HEK293 (cell line): ENCODE measurements around the gene SLC10A7.

Experiments used
- CTCF ChIA-PET: fragments of 350-600 bp; formaldehyde crosslinking; extraction: SDS; loops from one replicate; lab custom pipeline; 2021; ENCODE audit warnings: antibody characterized with exemption; lab: Yijun Ruan, JAX
- POLR2A ChIA-PET: fragments of 300-600 bp; formaldehyde crosslinking; extraction: SDS; loops from one replicate; lab custom pipeline; 2020; ENCODE audit warnings: antibody characterized with exemption, inconsistent platforms; lab: Yijun Ruan, JAX
- H3K27ac ChIP-seq: fragments of 200-500 bp; sonication (Bioruptor generic); 2 replicates; pipeline ENCODE4 v1.5.1; 2014; ENCODE audit warnings: low read depth, low read length, control low read depth, inconsistent platforms; ENCODE audit errors: extremely low read depth
- H3K36me3 ChIP-seq, 2 experiments: fragments of 200-500 bp in 1 of 2; sonication (Bioruptor generic) in 1 of 2; 1 replicate in 1 of 2; 2 replicates in 1 of 2; pipeline ENCODE4 v1.5.1; 2014 to 2017; ENCODE audit warnings: inconsistent platforms in 2 of 2, low read length in 2 of 2; ENCODE audit not compliant: control insufficient read depth in 2 of 2, insufficient read depth in 1 of 2
- H3K4me1 ChIP-seq: fragments of 200-500 bp; sonication (Bioruptor generic); 2 replicates; pipeline ENCODE4 v1.5.1; 2014; ENCODE audit warnings: mild to moderate bottlenecking, low read length, inconsistent platforms; ENCODE audit not compliant: control insufficient read depth, insufficient read depth
- H3K4me3 ChIP-seq: 2 replicates; pipeline ENCODE4 v1.5.1; 2011; ENCODE audit warnings: low read depth, mild to moderate bottlenecking, control low read depth, low read length, moderate library complexity
- H3K9me3 ChIP-seq: fragments of 200-500 bp; sonication (Bioruptor generic); 2 replicates; pipeline ENCODE4 v1.5.1; 2014; ENCODE audit warnings: low read depth, low read length, inconsistent platforms; ENCODE audit not compliant: control insufficient read depth, insufficient read depth
- MEIS1 ChIP-seq: sonication (generic); formaldehyde crosslinking; IDR thresholded peaks from 2 replicates; pipeline ENCODE4 v1.8.1; 2022; ENCODE audit warnings: missing genetic modification reagents, mild to moderate bottlenecking, borderline replicate concordance
- PBX3 ChIP-seq: sonication (generic); formaldehyde crosslinking; IDR thresholded peaks from 2 replicates; pipeline ENCODE4 v1.8.1; 2022; ENCODE audit warnings: mild to moderate bottlenecking, moderate library complexity, missing genetic modification reagents
- REPIN1 ChIP-seq: fragments of 450-650 bp; formaldehyde crosslinking; IDR thresholded peaks from 2 replicates; pipeline ENCODE4 v1.5.1; 2017; ENCODE audit warnings: missing biosample characterization, missing genetic modification characterization, low read depth
- SP7 ChIP-seq: fragments of 450-650 bp; formaldehyde crosslinking; IDR thresholded peaks from 2 replicates; pipeline ENCODE4 v1.5.1; 2016; ENCODE audit warnings: missing biosample characterization, missing genetic modification characterization
- TCF7L2 ChIP-seq: IDR thresholded peaks from 2 replicates; pipeline ENCODE4 v1.6.1; 2011; ENCODE audit warnings: low read depth, mild to moderate bottlenecking, inconsistent platforms, low read length, moderate library complexity, borderline replicate concordance
- TRIM28 ChIP-seq: IDR thresholded peaks from 2 replicates; pipeline ENCODE4 v1.6.1; 2011; ENCODE audit warnings: low read length, control low read depth, borderline replicate concordance
- WT1 ChIP-seq: fragments of 450-650 bp; formaldehyde crosslinking; IDR thresholded peaks from 2 replicates; pipeline ENCODE4 v1.5.1; 2016; ENCODE audit warnings: missing biosample characterization, missing genetic modification characterization
- ZBTB10 ChIP-seq: fragments of 450-650 bp; formaldehyde crosslinking; IDR thresholded peaks from 2 replicates; pipeline ENCODE4 v1.5.1; 2016; ENCODE audit warnings: missing biosample characterization, missing genetic modification characterization
- ZBTB26 ChIP-seq: fragments of 450-650 bp; formaldehyde crosslinking; optimal IDR thresholded peaks from 2 replicates; pipeline ENCODE3; 2016; ENCODE audit warnings: missing biosample characterization, mild to moderate bottlenecking, missing genetic modification characterization
- ZFP3 ChIP-seq: fragments of 450-650 bp; formaldehyde crosslinking; IDR thresholded peaks from 2 replicates; pipeline ENCODE4 v1.5.1; 2016; ENCODE audit warnings: low read depth, missing biosample characterization, missing genetic modification characterization
- ZNF174 ChIP-seq: fragments of 450-650 bp; formaldehyde crosslinking; IDR thresholded peaks from 2 replicates; pipeline ENCODE4 v1.5.0; 2017; ENCODE audit warnings: missing biosample characterization, mild to moderate bottlenecking, missing genetic modification characterization
- ZNF184 ChIP-seq: fragments of 450-650 bp; IDR thresholded peaks from 2 replicates; pipeline ENCODE4 v1.5.1; 2018; ENCODE audit warnings: missing biosample characterization, mild to moderate bottlenecking, missing genetic modification characterization
- ZNF2 ChIP-seq: fragments of 450-650 bp; formaldehyde crosslinking; IDR thresholded peaks from 2 replicates; pipeline ENCODE4 v1.5.1; 2016; ENCODE audit warnings: missing biosample characterization, missing genetic modification characterization
- ZNF223 ChIP-seq: fragments of 450-650 bp; formaldehyde crosslinking; IDR thresholded peaks from 2 replicates; pipeline ENCODE4 v1.5.1; 2016; ENCODE audit warnings: missing biosample characterization, missing genetic modification characterization
- ZNF274 ChIP-seq, 2 experiments: fragments of 200-500 bp in 1 of 2; fragments of 450-650 bp in 1 of 2; sonication (Bioruptor generic) in 1 of 2; formaldehyde crosslinking in 1 of 2; IDR thresholded peaks; 2 replicates each; pipeline versions ENCODE4 v1.5.1 to v1.6.1; 2014 to 2016; ENCODE audit warnings: borderline replicate concordance in 1 of 2, inconsistent platforms in 1 of 2, low read length in 1 of 2, missing biosample characterization in 1 of 2, missing genetic modification characterization in 1 of 2
- ZNF362 ChIP-seq: fragments of 450-650 bp; formaldehyde crosslinking; IDR thresholded peaks from 2 replicates; pipeline ENCODE4 v1.5.1; 2016; ENCODE audit warnings: missing biosample characterization, missing genetic modification characterization
- ZNF366 ChIP-seq: fragments of 450-650 bp; formaldehyde crosslinking; conservative IDR thresholded peaks from 2 replicates; pipeline ENCODE4 v1.5.1; 2016; ENCODE audit warnings: missing biosample characterization, missing genetic modification characterization
- ZNF423 ChIP-seq: fragments of 450-650 bp; formaldehyde crosslinking; IDR thresholded peaks from 2 replicates; pipeline ENCODE4 v1.5.1; 2016; ENCODE audit warnings: missing biosample characterization, missing genetic modification characterization
- ZNF426 ChIP-seq: fragments of 450-650 bp; formaldehyde crosslinking; IDR thresholded peaks from 2 replicates; pipeline ENCODE4 v1.5.1; 2017; ENCODE audit warnings: missing biosample characterization, missing genetic modification characterization, mild to moderate bottlenecking, inconsistent platforms, moderate library complexity
- ZNF473 ChIP-seq: fragments of 450-650 bp; formaldehyde crosslinking; IDR thresholded peaks from 2 replicates; pipeline ENCODE4 v1.5.1; 2017; ENCODE audit warnings: missing biosample characterization, missing genetic modification characterization
- ZNF513 ChIP-seq: fragments of 450-650 bp; IDR thresholded peaks from 2 replicates; pipeline ENCODE4 v1.5.1; 2018; ENCODE audit warnings: missing biosample characterization, missing genetic modification characterization
- ZNF529 ChIP-seq: fragments of 450-650 bp; formaldehyde crosslinking; IDR thresholded peaks from 2 replicates; pipeline ENCODE4 v1.5.1; 2017; ENCODE audit warnings: missing genetic modification characterization, missing biosample characterization; ENCODE audit not compliant: insufficient replicate concordance
- ZNF580 ChIP-seq: fragments of 450-650 bp; formaldehyde crosslinking; IDR thresholded peaks from 2 replicates; pipeline ENCODE4 v1.5.1; 2016; ENCODE audit warnings: missing biosample characterization, missing genetic modification characterization
- ZNF610 ChIP-seq: fragments of 450-650 bp; formaldehyde crosslinking; IDR thresholded peaks from 2 replicates; pipeline ENCODE4 v1.5.1; 2016; ENCODE audit warnings: missing biosample characterization, missing genetic modification characterization, borderline replicate concordance
- ZNF76 ChIP-seq: fragments of 450-650 bp; formaldehyde crosslinking; IDR thresholded peaks from 2 replicates; pipeline ENCODE4; 2016; ENCODE audit warnings: low read depth, missing biosample characterization, missing genetic modification characterization, borderline replicate concordance
- ZNF843 ChIP-seq: fragments of 450-650 bp; formaldehyde crosslinking; IDR thresholded peaks from 2 replicates; pipeline ENCODE4 v1.5.1; 2016; ENCODE audit warnings: missing biosample characterization, missing genetic modification characterization
- ZSCAN30 ChIP-seq: fragments of 450-650 bp; IDR thresholded peaks from 2 replicates; pipeline ENCODE4 v1.5.1; 2018; ENCODE audit warnings: missing biosample characterization, mild to moderate bottlenecking, missing genetic modification characterization, moderate library complexity

SLC10A7 gene

GRCh38 chr4:146520896-146521540, 722 bp downstream of the SLC10A7 start (continued):
- TF ChIP-seq ZNF184 (tag by site-specific recombination): no peak
- no peak for TF ChIP-seq REPIN1 (tag by site-specific recombination)
- TF ChIP-seq TRIM28: peak; percentile 14; the same call in 1 of the 2 replicates
- no peak for TF ChIP-seq WT1 (tag by site-specific recombination)
- no peak for TF ChIP-seq MEIS1
- peak; percentile 16; the same call in 1 of the 2 replicates for TF ChIP-seq ZNF76
- no peak for TF ChIP-seq ZNF426 (tag by site-specific recombination)
- TF ChIP-seq ZNF529: no peak
- no peak for TF ChIP-seq ZFP3 (tag by site-specific recombination)

- CTCF ChIA-PET: no interaction called here
- TF ChIP-seq TCF7L2 (peak; percentile 91), ZNF423 (no peak), TRIM28 (no peak), PBX3 (CRISPR knock-in tag) (no peak), ZFP3 (tag by site-specific recombination) (no peak), ZNF274 (IDR thresholded peaks at IDR 0.05; ENCODE audit: low read length) (no peak), ZNF274 (tag by site-specific recombination; IDR thresholded peaks at IDR 0.05; ENCODE audit: borderline replicate concordance) (no peak), ZNF473 (tag by site-specific recombination) (no peak), ZNF513 (tag by site-specific recombination) (no peak), ZNF2 (tag by site-specific recombination) (no peak), SP7 (tag by site-specific recombination) (peak; percentile 54; the same call in 1 of the 2 replicates), ZNF610 (tag by site-specific recombination) (no peak), ZSCAN30 (tag by site-specific recombination) (no peak), ZNF366 (tag by site-specific recombination) (peak; percentile 62), ZNF843 (tag by site-specific recombination) (peak; percentile 57; the same call in 1 of the 2 replicates), ZNF174 (tag by site-specific recombination) (no peak), ZNF362 (tag by site-specific recombination) (no peak), ZBTB26 (tag by site-specific recombination) (no peak), ZBTB10 (tag by site-specific recombination) (no peak), ZNF223 (tag by site-specific recombination) (no peak), ZNF580 (tag by site-specific recombination) (no peak), ZNF529 (no peak)
Measured at GRCh38 chr4:146514651-146515357, 6.9 kb downstream of the SLC10A7 start.

More at GRCh38 chr4:146514651-146515357, 6.9 kb downstream of the SLC10A7 start:
- Histone ChIP-seq H3K4me1 (no peaks in the 10 kb centered on the region; the same call in 1 of the 2 replicates), H3K4me3 (no peak overlapping the region), H3K27ac (no peak overlapping the region), H3K36me3 (no peaks in the 10 kb centered on the region), H3K9me3 (no peaks in the 10 kb centered on the region)
- POLR2A ChIA-PET: no interaction called here
